ENCODE data around the gene GSG1L.

- TF ChIP-seq TAF1 (IDR thresholded peaks at IDR 0.05; ENCODE audit: low read depth, low read length) (no peak), POLR2A (IDR thresholded peaks at IDR 0.05; ENCODE audit: low read depth, low read length) (no peak), POLR2AphosphoS5 (IDR thresholded peaks at IDR 0.05; ENCODE audit: low read depth, low read length) (no peak)
These were observed 141.1 kb downstream of the GSG1L start for GRCh38 chr16:27922433-27922832.
